UCSD-AML1 (cell line): ENCODE measurements around the gene PDGFC.

Source experiments
- DNase-seq: peaks from one replicate; lab custom pipeline; 2025; ENCODE audit not compliant: unreplicated experiment; lab: John Stamatoyannopoulos, UW

PDGFC gene, protein sequence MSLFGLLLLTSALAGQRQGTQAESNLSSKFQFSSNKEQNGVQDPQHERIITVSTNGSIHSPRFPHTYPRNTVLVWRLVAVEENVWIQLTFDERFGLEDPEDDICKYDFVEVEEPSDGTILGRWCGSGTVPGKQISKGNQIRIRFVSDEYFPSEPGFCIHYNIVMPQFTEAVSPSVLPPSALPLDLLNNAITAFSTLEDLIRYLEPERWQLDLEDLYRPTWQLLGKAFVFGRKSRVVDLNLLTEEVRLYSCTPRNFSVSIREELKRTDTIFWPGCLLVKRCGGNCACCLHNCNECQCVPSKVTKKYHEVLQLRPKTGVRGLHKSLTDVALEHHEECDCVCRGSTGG

GRCh38 chr4:156971676-156972378 lies at the start of gene PDGFC:
Gene PDGFC (minus strand): TSS chr4:156971799. CDS start chr4:156970903, 896 bp downstream.
- peak; percentile 74 for DNase-seq

- no peak for DNase-seq
These were observed 49.3 kb upstream of the PDGFC start for GRCh38 chr4:157020882-157021281.

- DNase-seq, result no peak
These were observed 47.4 kb upstream of the PDGFC start for GRCh38 chr4:157018920-157019490.

GRCh38 chr4:157014621-157015591 lies 43.3 kb upstream of the PDGFC start:
- DNase-seq, result no peak

GRCh38 chr4:157013656-157014055 lies 42.1 kb upstream of the PDGFC start:
- DNase-seq, result no peak

- no peak for DNase-seq
These were observed 41.2 kb upstream of the PDGFC start for GRCh38 chr4:157012781-157013180.

DNA sequence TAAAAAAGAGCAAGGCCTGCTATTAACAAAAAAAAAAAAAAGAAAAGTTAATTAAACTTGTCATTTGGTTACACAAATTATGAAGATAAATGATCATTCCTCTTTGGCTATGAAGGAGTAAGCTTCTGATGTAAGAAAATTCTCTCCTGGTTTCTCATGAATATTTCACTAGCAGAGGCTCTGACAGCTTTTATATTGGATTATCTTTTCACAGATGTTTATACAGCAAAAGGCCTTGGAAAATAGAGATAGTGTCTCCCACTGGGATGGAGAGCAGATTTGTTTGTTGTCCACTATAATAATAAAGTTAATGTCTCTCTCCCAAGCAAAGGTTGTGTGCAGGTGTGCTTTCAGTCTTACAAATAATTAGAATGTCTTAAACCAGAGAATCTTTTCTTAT lies 40.7 kb upstream of the PDGFC start:
- DNase-seq, result no peak

GRCh38 chr4:157010630-157011029 lies 39.0 kb upstream of the PDGFC start:
- DNase-seq, result no peak

DNA sequence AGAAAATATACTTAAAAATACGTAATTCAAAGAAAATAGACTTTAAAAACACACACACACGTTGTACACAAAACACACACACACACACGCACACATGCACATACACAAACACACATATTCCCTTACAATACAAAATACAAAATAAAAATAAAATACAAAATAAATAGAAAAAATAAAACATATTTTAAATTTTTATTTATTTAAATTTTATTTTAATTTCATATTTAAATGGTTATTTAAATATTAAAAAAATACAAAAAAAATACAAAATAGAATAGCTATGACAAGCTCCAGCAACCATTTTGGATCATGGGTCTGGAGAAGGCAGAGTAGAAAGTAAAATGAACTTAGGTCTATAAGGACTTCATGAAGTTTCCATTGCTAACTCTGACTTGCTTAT lies 34.2 kb upstream of the PDGFC start:
- no peak for DNase-seq

DNA sequence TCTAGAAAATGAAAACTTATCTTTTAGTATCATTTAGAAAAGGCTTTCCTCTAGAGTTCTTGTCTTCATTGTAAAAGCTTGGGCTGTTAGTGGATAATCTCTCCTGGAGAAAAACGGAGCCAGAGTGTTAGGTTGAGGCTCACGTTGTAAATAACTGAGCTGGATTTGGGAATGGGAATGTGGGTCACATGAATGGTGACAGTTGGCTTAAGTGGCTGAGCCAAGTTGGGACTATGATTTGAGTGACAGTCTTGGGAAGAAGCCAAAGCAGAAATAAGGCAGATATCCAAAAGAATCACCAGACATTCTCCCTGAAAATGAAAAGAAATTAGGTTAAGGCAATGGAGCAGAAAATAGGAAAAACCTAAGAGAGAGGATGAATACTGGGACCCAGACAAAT lies 33.6 kb upstream of the PDGFC start:
- no peak for DNase-seq

- no peak for DNase-seq
These were observed 32.9 kb upstream of the PDGFC start for GRCh38 chr4:157004279-157005161.

DNA sequence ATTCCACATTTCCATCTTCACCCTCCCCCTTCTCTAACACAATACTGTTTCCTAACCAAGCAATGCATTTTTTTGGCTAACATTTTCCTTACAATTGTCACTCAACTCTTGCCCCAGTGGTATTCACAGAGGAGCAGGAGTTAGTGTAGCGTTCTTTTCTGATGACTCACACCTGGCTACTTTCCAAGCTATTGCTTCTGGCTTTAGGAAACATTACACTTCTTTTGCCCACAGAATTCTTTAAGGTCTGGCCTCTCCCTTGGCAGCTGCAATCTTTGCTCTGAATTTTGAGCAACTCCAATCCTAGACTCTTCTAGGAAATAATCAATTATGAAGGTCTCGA lies 27.5 kb upstream of the PDGFC start:
- no peak for DNase-seq

- DNase-seq, result no peak
These were observed 27.0 kb upstream of the PDGFC start for GRCh38 chr4:156998500-156999174.

DNA sequence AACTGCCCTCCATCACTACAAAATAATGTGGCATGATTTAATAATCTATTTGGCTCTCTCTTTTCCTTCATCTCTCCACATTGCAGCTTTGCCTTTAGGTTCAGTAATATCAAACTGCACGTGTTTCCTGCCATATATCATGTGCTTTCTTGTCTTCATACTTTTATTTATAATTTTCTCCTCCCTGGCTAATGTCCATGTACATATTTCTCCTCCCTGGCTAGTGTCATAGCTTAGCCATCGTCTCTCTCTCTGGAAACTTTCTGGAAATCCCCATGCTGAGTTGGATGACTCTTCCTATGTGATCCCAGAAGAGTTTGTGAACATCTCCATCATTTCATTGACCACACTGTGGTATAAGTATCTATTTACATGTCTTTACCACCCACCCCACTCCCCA lies 21.3 kb upstream of the PDGFC start:
- DNase-seq, result no peak

DNA sequence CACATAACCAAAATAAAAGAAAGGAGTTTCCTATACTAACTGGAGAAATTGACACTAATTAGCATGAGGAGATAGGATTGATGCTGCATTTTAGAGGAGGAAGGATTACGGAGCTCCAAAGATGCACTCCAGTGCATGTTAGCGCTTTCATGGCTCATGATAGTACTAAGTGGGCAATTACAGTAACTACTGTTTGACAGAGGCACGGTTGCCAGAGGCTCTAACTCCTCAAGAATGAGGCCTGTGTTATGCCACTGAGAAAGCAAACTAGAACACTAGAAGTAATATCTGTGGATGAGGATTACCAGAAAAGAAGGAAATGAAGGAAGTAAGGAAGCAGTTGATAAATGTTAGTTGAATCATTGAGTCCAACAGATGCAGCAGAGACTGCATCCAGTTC lies 19.6 kb upstream of the PDGFC start:
- DNase-seq, result no peak

DNA sequence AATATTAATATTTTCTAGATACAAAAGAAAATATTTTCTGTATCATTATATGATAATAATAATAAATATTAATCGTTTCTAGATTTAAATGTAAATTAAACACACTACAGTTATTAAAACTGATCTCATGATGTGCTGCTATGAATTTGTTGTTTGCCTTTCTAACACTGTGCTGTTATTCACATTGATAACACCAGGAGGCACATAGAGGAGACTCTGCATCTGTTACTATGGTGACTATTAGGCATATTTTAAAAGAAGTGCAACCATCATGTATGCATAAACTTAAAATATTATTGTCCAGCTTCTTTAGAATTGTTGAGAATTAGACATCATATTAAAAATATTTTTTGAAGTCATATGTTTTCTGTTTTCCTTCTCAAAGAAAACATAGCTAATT lies 11.8 kb upstream of the PDGFC start:
- no peak for DNase-seq

- DNase-seq, result no peak
These were observed 9.7 kb upstream of the PDGFC start for GRCh38 chr4:156981262-156981769.

DNA sequence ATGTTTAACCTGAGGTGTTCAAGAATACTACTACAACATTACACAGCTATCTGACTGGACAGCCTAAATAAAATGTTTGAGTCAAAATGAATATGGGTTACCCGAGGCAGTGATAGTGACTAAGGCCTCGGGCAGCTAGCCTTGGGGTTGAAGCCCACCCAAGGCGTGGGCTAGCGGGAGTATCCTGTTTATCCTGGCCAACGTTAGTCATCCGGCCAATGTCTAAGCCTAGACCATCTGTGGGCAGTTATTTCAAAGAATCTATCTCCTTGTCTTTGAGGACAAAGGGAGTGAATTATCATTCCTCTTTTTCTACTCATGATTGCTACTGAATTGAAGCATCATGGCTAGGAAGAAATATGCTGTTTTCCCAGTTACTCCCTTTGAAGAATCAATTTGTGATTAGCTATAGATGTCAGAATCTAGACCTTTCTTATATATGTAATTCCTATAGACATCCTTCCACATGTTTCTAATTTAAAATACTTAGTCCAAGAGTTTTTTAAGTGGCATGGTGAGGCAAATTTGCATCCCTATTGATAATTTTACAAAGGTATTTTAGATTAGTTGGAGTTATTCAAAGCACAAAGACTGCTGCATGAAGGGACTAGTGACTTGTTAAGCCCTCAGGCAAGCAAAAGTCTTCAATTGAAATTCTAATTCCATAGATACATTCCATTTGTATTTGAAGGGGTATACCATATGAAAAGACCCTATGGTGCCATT lies 6.0 kb upstream of the PDGFC start:
- no peak for DNase-seq

DNA sequence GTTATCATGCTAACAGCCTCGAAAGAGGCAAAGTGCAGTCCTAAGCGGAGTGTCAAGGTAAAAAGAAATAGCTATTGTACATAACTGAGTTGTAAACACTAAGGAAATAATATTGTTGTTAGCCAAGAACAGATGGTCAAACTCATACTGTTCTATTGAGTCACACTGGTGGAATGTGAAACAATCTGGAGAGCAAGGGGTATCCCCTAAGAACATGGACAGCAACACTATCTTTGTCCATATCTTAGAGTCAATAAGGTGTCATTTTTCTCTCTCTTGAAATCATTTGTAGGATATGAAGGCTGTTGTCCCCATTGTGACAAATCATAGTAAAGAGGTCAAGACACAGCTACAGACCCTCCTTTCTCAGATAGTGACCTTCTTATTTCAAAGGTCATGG lies 4.5 kb upstream of the PDGFC start:
- DNase-seq, result no peak
